NT2/D1 (cell line): Measurements from ENCODE around the gene P2RX3.

Source experiments
- DNase-seq: peaks from one replicate; pipeline ENCODE4 v3.0.0-alpha.2; 2011; ENCODE audit warnings: low read depth, low spot score
- H3K27me3 ChIP-seq: 2 replicates; pipeline ENCODE4 v1.6.0; 2011; ENCODE audit warnings: mild to moderate bottlenecking; ENCODE audit not compliant: insufficient read length, insufficient read depth
- H3K36me3 ChIP-seq: 2 replicates; pipeline ENCODE4 v1.6.1; 2011; ENCODE audit warnings: mild to moderate bottlenecking, low read length, mixed read lengths; ENCODE audit not compliant: insufficient read depth, insufficient read length
- H3K4me1 ChIP-seq: 2 replicates; pipeline ENCODE4 v1.5.1; 2011; ENCODE audit not compliant: insufficient read depth, insufficient read length
- H3K4me3 ChIP-seq: 2 replicates; pipeline ENCODE4 v1.5.1; 2011; ENCODE audit warnings: low read depth; ENCODE audit not compliant: insufficient read length
- H3K9ac ChIP-seq: 2 replicates; pipeline ENCODE4 v1.6.0; 2011; ENCODE audit warnings: low read depth; ENCODE audit not compliant: insufficient read length
- H3K9me3 ChIP-seq: 2 replicates; pipeline ENCODE4 v1.5.1; 2011; ENCODE audit warnings: mild to moderate bottlenecking, low read length; ENCODE audit not compliant: insufficient read depth
- SUZ12 ChIP-seq: IDR thresholded peaks from 2 replicates; pipeline ENCODE4 v1.6.1; 2011; ENCODE audit not compliant: insufficient read length, insufficient read depth; ENCODE audit errors: extremely low read depth
- YY1 ChIP-seq: IDR thresholded peaks from 2 replicates; pipeline ENCODE4 v1.6.1; 2011; ENCODE audit not compliant: insufficient read length, insufficient read depth
- ZNF274 ChIP-seq: IDR thresholded peaks from 2 replicates; pipeline ENCODE4 v1.6.1; 2011; ENCODE audit warnings: mild to moderate bottlenecking, low read depth, low read length

The P2RX3 gene

DNA sequence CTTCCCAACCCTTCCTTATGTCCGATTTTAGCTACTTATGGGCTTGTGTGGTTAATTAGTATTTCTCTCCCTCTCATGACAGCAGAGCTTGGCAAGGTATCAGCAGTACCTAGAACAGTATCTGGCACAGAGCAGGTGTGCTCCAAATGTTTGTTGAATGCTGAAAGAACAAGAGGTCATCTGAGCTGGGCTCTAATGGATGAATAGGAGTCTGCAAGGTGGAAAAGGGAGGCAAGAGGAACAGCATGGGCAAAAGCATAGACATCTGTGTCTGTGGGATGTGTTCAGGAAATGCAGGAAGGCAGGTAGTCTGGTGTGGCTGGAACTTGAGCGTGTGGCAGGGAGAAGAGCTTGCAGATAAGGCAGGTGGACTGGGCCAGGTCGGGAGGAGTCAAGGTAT is 23.8 kb downstream of the P2RX3 start:
- Histone ChIP-seq H3K36me3 (no peaks in the 10 kb centered on the region), H3K4me1 (peaks cover 18% of the 10 kb centered on the region), H3K9ac (no peak overlapping the region), H3K9me3 (no peaks in the 10 kb centered on the region; the same call in 1 of the 2 replicates), H3K27me3 (peaks cover 3% of the 10 kb centered on the region), H3K4me3 (no peak overlapping the region)
- no peak for TF ChIP-seq YY1
- TF ChIP-seq ZNF274, result no peak
- no peak for TF ChIP-seq SUZ12
- DNase-seq, result no peak

DNA sequence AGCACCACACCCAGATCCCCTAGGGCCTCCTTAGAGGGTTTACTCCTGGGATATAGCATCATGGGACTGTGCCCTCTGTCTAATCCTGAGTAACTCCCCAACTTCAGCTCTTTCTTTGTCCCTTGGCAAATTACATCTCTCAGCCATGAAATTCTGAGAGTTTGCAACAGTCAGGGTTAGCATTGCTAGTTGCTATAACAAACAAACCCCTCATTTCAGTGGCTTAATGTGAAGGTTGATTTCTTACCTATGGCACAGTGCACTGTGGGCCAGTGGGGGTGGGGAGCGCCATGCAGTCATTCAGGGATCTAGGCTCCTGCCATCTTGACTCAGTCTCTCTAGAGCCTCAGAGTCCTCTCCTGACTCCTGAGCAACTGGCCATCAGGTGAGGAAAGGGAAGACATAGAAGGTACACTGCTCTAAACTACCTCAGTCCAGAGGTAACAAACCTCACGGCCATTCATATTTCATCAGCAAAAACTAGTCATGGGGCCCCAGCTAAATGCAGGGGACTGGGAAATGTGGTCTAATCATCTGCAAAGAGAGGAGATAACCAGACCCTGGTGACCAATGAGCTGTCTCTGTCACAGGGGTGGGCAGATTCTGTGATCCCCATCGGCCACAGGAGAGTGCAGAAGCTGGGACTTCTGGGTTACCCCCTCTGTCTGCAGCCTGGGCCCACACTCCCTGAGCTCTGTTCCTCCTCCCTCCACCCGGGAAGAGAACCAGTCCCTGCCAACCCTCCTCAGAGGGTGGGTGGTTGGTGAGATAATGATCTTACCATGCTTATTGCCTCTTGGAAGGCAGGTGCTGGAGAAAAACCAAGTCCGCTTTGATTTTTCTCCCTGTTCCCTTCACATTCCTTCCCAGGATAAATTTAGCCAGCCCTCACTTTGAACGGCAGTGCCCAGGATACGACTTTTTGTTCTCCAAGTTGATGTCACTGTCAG is 25.3 kb downstream of the P2RX3 start:
- no peak for DNase-seq
- H3K36me3 ChIP-seq, result no peaks in the 10 kb centered on the region
- peaks cover 3% of the 10 kb centered on the region for H3K27me3 ChIP-seq
- no peaks in the 10 kb centered on the region; the same call in 1 of the 2 replicates for H3K9me3 ChIP-seq
- H3K4me3 ChIP-seq, result no peak overlapping the region
- peaks cover 14% of the 10 kb centered on the region for H3K4me1 ChIP-seq
- H3K9ac ChIP-seq, result no peak overlapping the region
- no peak for TF ChIP-seq SUZ12
- TF ChIP-seq YY1, result no peak
- TF ChIP-seq ZNF274, result no peak

DNA sequence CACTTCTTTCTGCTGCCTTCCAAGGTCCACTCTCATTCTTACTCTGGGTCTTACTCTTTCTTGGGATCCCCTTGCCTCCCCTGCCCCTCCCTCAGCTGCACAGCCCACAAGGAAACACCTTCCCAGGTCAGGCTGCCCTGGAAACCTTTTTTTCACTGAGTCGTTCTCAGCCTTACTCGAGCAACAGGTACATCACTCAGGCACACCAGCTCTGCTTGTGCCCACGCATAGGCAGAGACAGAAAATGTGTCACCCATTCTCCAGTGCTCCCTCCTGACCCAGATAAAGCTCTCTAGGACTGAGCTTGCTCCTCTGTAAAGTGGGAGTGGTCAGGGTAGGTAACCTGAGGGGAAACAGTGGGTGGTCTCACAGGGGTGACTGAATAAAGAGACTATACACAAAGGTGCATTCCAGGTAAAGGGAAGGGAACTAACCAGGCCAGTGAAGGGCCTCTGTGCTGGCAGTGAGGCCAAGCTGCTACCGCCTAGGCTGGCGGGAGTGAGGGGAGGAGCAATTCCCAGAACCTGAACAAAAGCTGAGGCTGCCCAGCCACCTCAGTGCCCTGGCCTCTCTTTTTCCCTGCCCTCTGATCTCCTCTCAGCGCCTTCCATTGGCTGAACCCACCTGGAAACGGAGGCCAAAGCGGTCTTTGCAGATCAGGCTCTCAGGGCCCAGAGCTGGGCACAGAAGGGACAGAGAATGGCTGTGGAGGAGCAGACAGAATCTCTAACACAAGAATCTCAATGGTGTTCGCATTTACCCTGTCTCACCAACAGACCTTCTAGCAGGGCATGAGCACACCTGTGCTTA is 26.9 kb downstream of the P2RX3 start:
- TF ChIP-seq SUZ12 (no peak), YY1 (no peak), ZNF274 (no peak)
- no peaks in the 10 kb centered on the region for H3K36me3 ChIP-seq
- peaks cover 3% of the 10 kb centered on the region for H3K27me3 ChIP-seq
- H3K9ac ChIP-seq, result no peak overlapping the region
- no peak for DNase-seq
- no peaks in the 10 kb centered on the region; the same call in 1 of the 2 replicates for H3K9me3 ChIP-seq
- H3K4me1 ChIP-seq, result peaks cover 8% of the 10 kb centered on the region
- no peak overlapping the region for H3K4me3 ChIP-seq

DNA sequence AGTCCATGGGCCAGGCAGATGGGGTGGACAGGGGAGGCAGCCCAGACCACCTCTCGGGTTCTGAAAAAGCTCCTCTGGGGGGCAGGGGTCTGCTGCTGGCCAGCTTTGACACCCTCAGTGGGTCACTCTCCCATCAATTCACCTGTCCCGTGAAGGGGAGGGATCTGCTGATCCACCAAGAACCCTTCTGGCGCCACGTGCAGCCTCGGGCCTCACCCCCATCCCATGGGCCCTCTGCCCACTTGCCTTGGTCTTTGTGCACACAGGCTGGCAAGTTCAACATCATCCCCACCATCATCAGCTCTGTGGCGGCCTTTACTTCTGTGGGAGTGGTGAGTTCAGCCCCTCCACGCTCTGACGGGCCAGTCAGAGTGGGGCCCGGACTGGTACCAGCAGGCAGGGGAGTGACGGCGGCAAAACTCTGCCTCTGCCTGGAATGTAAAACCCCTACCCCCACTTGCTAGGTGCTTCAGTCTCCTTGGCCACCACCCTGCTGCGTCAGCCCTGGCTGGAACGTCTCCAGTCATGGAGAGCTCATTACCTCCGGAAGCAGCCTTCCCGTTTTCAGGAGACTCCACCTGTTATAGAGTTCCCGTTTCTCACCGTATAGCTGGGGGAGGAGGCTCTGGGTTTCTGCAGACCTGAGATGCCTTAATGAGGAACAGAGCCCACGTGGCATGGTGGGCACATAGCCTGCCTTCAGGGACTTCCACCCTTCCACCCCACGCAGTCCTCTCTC is 30.1 kb downstream of the P2RX3 start:
- Histone ChIP-seq H3K9ac (no peak overlapping the region), H3K9me3 (no peaks in the 10 kb centered on the region; the same call in 1 of the 2 replicates), H3K27me3 (no peaks in the 10 kb centered on the region), H3K4me3 (no peak overlapping the region), H3K36me3 (no peaks in the 10 kb centered on the region), H3K4me1 (peaks cover 8% of the 10 kb centered on the region)
- TF ChIP-seq SUZ12, result no peak
- no peak for TF ChIP-seq ZNF274
- no peak for TF ChIP-seq YY1
- no peak for DNase-seq

DNA sequence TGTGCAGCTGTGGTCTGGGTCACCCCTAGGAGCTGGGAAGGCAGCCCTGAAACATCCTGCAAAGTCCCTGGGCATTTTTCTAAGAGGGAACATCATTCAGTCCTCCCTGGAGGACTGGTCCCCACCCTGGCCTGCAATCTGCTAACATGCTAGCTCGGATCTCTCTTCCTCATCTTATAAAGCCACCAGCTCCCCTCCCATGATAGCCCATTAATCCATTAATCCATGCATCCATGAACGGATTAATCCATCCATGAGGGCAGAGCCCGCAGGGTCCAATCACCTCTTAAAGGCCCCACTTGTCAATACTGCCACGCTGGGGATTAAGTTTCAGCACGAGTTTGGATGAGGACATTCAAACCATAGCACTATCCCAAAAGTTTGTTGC is 30.7 kb downstream of the P2RX3 start:
- H3K4me3 ChIP-seq, result no peak overlapping the region

DNA sequence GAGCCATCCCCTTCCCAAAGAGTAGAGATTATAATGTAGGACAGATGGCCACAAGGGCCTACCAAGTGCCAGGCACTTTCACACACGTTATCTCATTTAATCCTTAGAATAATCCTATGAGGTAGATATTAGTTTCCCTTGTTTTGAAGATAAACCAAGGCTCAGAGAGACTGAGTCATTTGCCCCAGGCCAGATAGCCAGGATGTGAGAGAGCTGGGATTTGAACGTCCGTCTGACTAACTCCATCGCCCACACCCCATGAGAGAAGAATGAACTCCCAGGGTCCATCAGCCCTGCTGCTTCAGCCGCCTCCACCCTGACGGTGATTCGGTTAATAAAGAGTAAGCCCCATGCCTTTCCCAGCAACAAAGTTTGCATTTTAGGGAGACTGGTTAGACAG is 32.1 kb downstream of the P2RX3 start:
- H3K9me3 ChIP-seq, result no peaks in the 10 kb centered on the region
- TF ChIP-seq SUZ12, result no peak
- no peak for TF ChIP-seq ZNF274
- TF ChIP-seq YY1, result no peak

More for the DNA sequence above, 30.7 kb downstream of the P2RX3 start:
- TF ChIP-seq SUZ12 (no peak), ZNF274 (no peak), YY1 (no peak)
- Histone ChIP-seq H3K4me1 (peaks cover 8% of the 10 kb centered on the region), H3K9me3 (no peaks in the 10 kb centered on the region), H3K36me3 (no peaks in the 10 kb centered on the region), H3K27me3 (no peaks in the 10 kb centered on the region), H3K9ac (no peak overlapping the region)
- DNase-seq, result no peak

DNA sequence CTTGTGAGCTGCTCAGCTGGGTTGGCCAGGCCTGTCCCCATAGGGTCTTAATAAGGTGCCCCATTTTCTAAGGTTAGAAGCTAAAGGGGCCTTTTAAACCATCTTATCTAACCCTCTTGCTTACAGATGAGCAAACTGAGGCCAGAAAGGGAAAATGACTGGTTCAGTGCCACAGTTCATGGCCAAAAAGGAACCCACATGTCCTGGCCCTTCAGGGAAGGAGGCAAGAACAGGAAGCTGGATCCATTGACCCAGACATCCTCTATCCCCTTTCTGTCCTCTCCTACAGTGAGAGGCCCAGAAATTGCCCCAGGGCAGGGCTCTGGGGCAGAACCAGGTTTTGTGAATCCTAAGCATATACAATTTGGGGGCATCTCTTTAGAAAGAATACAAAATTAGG is 32.8 kb downstream of the P2RX3 start:
- Histone ChIP-seq H3K9ac (no peak overlapping the region), H3K36me3 (no peaks in the 10 kb centered on the region), H3K4me1 (peaks cover 3% of the 10 kb centered on the region), H3K9me3 (no peaks in the 10 kb centered on the region), H3K4me3 (no peak overlapping the region), H3K27me3 (no peaks in the 10 kb centered on the region)
- TF ChIP-seq ZNF274, result no peak
- no peak for TF ChIP-seq YY1
- TF ChIP-seq SUZ12, result no peak
- DNase-seq, result no peak

More for the DNA sequence above, 32.1 kb downstream of the P2RX3 start:
- DNase-seq, result no peak
- Histone ChIP-seq H3K4me3 (no peak overlapping the region), H3K27me3 (no peaks in the 10 kb centered on the region), H3K4me1 (peaks cover 8% of the 10 kb centered on the region), H3K9ac (no peak overlapping the region), H3K36me3 (no peaks in the 10 kb centered on the region)
